ENCODE results near the gene ZFHX3.

Gene ZFHX3

GRCh38 chr16:72946063-72946462 lies 101.9 kb downstream of the ZFHX3 start:
- no peak for DNase-seq (ENCODE audit: low read depth)
- H3K4me3 ChIP-seq (ENCODE audit: low read depth, low read length) = no peak overlapping the region

GRCh38 chr16:72945611-72946010 lies 102.3 kb downstream of the ZFHX3 start:
- no peak overlapping the region for H3K4me3 ChIP-seq (ENCODE audit: low read depth, low read length)
- no peak for DNase-seq (ENCODE audit: low read depth)

- no peak overlapping the region for H3K4me3 ChIP-seq (ENCODE audit: low read depth, low read length)
- no peak for DNase-seq (ENCODE audit: low read depth)
These were observed 103.0 kb downstream of the ZFHX3 start for GRCh38 chr16:72944757-72945485.

GRCh38 chr16:72942021-72942420 lies 105.9 kb downstream of the ZFHX3 start:
- DNase-seq (ENCODE audit: low read depth) = no peak
- H3K4me3 ChIP-seq (ENCODE audit: low read depth, low read length) = no peak overlapping the region

- no peak overlapping the region for H3K4me3 ChIP-seq (ENCODE audit: low read depth, low read length)
- DNase-seq (ENCODE audit: low read depth) = no peak
These were observed 107.0 kb downstream of the ZFHX3 start for GRCh38 chr16:72940886-72941285.

- DNase-seq (ENCODE audit: low read depth) = no peak
- no peak overlapping the region for H3K4me3 ChIP-seq (ENCODE audit: low read depth, low read length)
These were observed 108.7 kb downstream of the ZFHX3 start for GRCh38 chr16:72939247-72939646.

- DNase-seq (ENCODE audit: low read depth) = peak; percentile 55
- no peak overlapping the region for H3K4me3 ChIP-seq (ENCODE audit: low read depth, low read length)
These were observed 109.1 kb downstream of the ZFHX3 start for GRCh38 chr16:72938795-72939164.

- no peak overlapping the region for H3K4me3 ChIP-seq (ENCODE audit: low read depth, low read length)
- no peak for DNase-seq (ENCODE audit: low read depth)
These were observed 109.8 kb downstream of the ZFHX3 start for GRCh38 chr16:72937916-72938794.

- H3K4me3 ChIP-seq (ENCODE audit: low read depth, low read length) = no peak overlapping the region
- no peak for DNase-seq (ENCODE audit: low read depth)
These were observed 110.6 kb downstream of the ZFHX3 start for GRCh38 chr16:72937360-72937759.

GRCh38 chr16:72936408-72936807 lies 111.5 kb downstream of the ZFHX3 start:
- H3K4me3 ChIP-seq (ENCODE audit: low read depth, low read length) = no peak overlapping the region
- no peak for DNase-seq (ENCODE audit: low read depth)

- H3K4me3 ChIP-seq (ENCODE audit: low read depth, low read length) = no peak overlapping the region
- DNase-seq (ENCODE audit: low read depth) = no peak
These were observed 112.0 kb downstream of the ZFHX3 start for GRCh38 chr16:72935896-72936295.

GRCh38 chr16:72934636-72935403 lies 113.1 kb downstream of the ZFHX3 start:
- DNase-seq (ENCODE audit: low read depth) = peak; percentile 65
- no peak overlapping the region for H3K4me3 ChIP-seq (ENCODE audit: low read depth, low read length)

- no peak for DNase-seq (ENCODE audit: low read depth)
- H3K4me3 ChIP-seq (ENCODE audit: low read depth, low read length) = no peak overlapping the region
These were observed 115.1 kb downstream of the ZFHX3 start for GRCh38 chr16:72932677-72933335.

GRCh38 chr16:72932050-72932449 lies 115.9 kb downstream of the ZFHX3 start:
- no peak for DNase-seq (ENCODE audit: low read depth)

GRCh38 chr16:72930396-72930795 lies 117.5 kb downstream of the ZFHX3 start:
- no peak overlapping the region for H3K4me3 ChIP-seq (ENCODE audit: low read depth, low read length)
- DNase-seq (ENCODE audit: low read depth) = no peak

More at GRCh38 chr16:72932050-72932449, 115.9 kb downstream of the ZFHX3 start:
- no peak overlapping the region for H3K4me3 ChIP-seq (ENCODE audit: low read depth, low read length)

- DNase-seq (ENCODE audit: low read depth) = no peak
- no peak overlapping the region for H3K4me3 ChIP-seq (ENCODE audit: low read depth, low read length)
These were observed 119.6 kb downstream of the ZFHX3 start for GRCh38 chr16:72928090-72928981.

- H3K4me3 ChIP-seq (ENCODE audit: low read depth, low read length) = no peak overlapping the region
These were observed 120.5 kb downstream of the ZFHX3 start for GRCh38 chr16:72927199-72928089.

More at GRCh38 chr16:72927199-72928089, 120.5 kb downstream of the ZFHX3 start:
- peak; percentile 79 for DNase-seq (ENCODE audit: low read depth)

Measured in skeletal muscle cell (primary cell).